PC-9 (cell line): ENCODE results near the gene CA5A.

Experiments used
- EZH2 ChIP-seq: fragments of 200-600 bp; sonication (generic); IDR thresholded peaks from 2 replicates; pipeline ENCODE4 v1.8.0; 2017; ENCODE audit warnings: antibody characterized with exemption, low read depth
- TF ChIP-seq, protein P1 (sequence below): fragments of 200-600 bp; sonication (generic); conservative IDR thresholded peaks from 2 replicates; pipeline ENCODE4 v1.6.1; 2017; ENCODE audit warnings: mixed run types, antibody characterized with exemption, mild to moderate bottlenecking, moderate library complexity

DNA sequence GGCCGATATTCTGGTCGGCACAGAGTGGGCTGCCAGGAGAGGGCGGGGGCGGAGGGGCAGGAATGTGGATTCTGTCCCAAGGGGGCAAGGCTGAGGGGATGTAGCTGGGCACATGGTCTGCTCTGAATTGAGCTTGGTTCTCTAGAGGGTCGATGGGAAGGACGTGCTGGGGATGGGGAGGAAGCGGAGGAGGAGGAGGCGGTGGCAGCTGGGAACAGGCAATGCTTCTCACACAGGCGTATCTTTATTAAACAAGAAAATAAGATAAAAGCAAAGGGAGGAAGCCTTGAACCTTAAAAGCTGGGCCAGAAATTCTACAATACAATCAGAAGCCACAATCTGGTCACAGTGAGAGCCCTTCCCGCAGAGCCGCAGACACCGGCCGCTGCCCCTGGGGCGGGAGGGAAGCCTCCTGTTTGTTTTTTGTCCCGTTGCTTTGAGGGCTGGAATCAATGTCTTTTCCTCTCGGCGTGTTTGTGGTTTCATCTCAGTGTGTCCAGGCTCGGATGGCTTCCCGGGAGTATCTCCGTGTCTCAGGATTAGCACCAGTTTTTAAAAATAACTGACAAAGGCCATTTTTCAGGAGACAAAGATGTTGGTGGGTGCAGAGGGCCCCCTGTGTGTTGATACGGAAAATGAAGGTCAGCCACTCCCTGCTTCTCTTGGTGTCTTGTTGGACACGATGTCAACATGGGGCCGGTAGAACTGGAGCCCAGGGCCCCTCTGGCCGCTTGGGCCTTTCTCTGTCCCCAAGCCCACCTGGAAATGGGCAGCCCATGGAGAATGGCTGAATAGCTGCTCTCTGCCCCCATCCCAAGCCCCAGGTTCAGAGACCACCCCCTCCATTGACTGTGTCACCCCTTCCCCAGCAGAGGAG, 54.8 kb downstream of the CA5A start:
- TF ChIP-seq, protein P1, sequence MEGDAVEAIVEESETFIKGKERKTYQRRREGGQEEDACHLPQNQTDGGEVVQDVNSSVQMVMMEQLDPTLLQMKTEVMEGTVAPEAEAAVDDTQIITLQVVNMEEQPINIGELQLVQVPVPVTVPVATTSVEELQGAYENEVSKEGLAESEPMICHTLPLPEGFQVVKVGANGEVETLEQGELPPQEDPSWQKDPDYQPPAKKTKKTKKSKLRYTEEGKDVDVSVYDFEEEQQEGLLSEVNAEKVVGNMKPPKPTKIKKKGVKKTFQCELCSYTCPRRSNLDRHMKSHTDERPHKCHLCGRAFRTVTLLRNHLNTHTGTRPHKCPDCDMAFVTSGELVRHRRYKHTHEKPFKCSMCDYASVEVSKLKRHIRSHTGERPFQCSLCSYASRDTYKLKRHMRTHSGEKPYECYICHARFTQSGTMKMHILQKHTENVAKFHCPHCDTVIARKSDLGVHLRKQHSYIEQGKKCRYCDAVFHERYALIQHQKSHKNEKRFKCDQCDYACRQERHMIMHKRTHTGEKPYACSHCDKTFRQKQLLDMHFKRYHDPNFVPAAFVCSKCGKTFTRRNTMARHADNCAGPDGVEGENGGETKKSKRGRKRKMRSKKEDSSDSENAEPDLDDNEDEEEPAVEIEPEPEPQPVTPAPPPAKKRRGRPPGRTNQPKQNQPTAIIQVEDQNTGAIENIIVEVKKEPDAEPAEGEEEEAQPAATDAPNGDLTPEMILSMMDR, result no peak
- TF ChIP-seq EZH2, result no peak
